ENCODE results near the gene PTPRM.

Gene PTPRM

GRCh38 chr18:8117006-8117371 is 549.9 kb downstream of the PTPRM start:
- DNase-seq (ENCODE audit: low read depth): no peak

- no peak for DNase-seq (ENCODE audit: low read depth)
These were observed 554.0 kb downstream of the PTPRM start for GRCh38 chr18:8121101-8121500.

- DNase-seq (ENCODE audit: low read depth): no peak
These were observed 554.9 kb downstream of the PTPRM start for GRCh38 chr18:8121942-8122480.

- no peak for DNase-seq (ENCODE audit: low read depth)
These were observed 557.4 kb downstream of the PTPRM start for GRCh38 chr18:8124232-8125146.

- no peak for DNase-seq (ENCODE audit: low read depth)
These were observed 563.0 kb downstream of the PTPRM start for GRCh38 chr18:8130096-8130495.

- no peak for DNase-seq (ENCODE audit: low read depth)
These were observed 565.9 kb downstream of the PTPRM start for GRCh38 chr18:8133032-8133431.

- DNase-seq (ENCODE audit: low read depth): no peak
These were observed 566.8 kb downstream of the PTPRM start for GRCh38 chr18:8133888-8134287.

- no peak for DNase-seq (ENCODE audit: low read depth)
These were observed 572.0 kb downstream of the PTPRM start for GRCh38 chr18:8139127-8139527.

- DNase-seq (ENCODE audit: low read depth): no peak
These were observed 572.8 kb downstream of the PTPRM start for GRCh38 chr18:8139891-8140406.

- no peak for DNase-seq (ENCODE audit: low read depth)
These were observed 573.9 kb downstream of the PTPRM start for GRCh38 chr18:8140841-8141501.

- DNase-seq (ENCODE audit: low read depth): no peak
These were observed 575.1 kb downstream of the PTPRM start for GRCh38 chr18:8142131-8142711.

GRCh38 chr18:8142932-8143331 is 575.8 kb downstream of the PTPRM start:
- DNase-seq (ENCODE audit: low read depth): no peak

GRCh38 chr18:8151181-8151580 is 584.1 kb downstream of the PTPRM start:
- no peak for DNase-seq (ENCODE audit: low read depth)

GRCh38 chr18:8153887-8154583 is 586.9 kb downstream of the PTPRM start:
- DNase-seq (ENCODE audit: low read depth): no peak

GRCh38 chr18:8162802-8163201 is 595.7 kb downstream of the PTPRM start:
- DNase-seq (ENCODE audit: low read depth): no peak

GRCh38 chr18:8163286-8163959 is 596.3 kb downstream of the PTPRM start:
- DNase-seq (ENCODE audit: low read depth): no peak

GRCh38 chr18:8165095-8165494 is 598.0 kb downstream of the PTPRM start:
- DNase-seq (ENCODE audit: low read depth): no peak

- DNase-seq (ENCODE audit: low read depth): no peak
These were observed 599.9 kb downstream of the PTPRM start for GRCh38 chr18:8167026-8167425.

GRCh38 chr18:8167673-8168072 is 600.6 kb downstream of the PTPRM start:
- DNase-seq (ENCODE audit: low read depth): no peak

GRCh38 chr18:8169722-8170121 is 602.6 kb downstream of the PTPRM start:
- no peak for DNase-seq (ENCODE audit: low read depth)

GRCh38 chr18:8174771-8175170 is 607.7 kb downstream of the PTPRM start:
- DNase-seq (ENCODE audit: low read depth): no peak

Data from activated T-cell treated with anti-CD3 and anti-CD28 coated beads for 48 hours (primary cell).